GM19372 (cell line): Measurements from ENCODE around the gene SNX3.
"Not testable (repeated sequence)": the region's sequence is repeated elsewhere in the genome, so short reads cannot be mapped to it uniquely, and the experiment has no call there.

Source experiments
- ATAC-seq: cut with Tn5 transposase; IDR thresholded peaks from one replicate; pipeline ENCODE4 v1.9.1; 2021; ENCODE audit warnings: mild to moderate bottlenecking, low read depth, moderate library complexity; ENCODE audit not compliant: unreplicated experiment

The SNX3 gene

GRCh38 chr6:108263371-108263770 lies 2.5 kb upstream of the SNX3 start:
- ATAC-seq = no peak

GRCh38 chr6:108260126-108260808 lies 573 bp downstream of the SNX3 start:
- no peak for ATAC-seq

GRCh38 chr6:108254433-108255410 lies 6.1 kb downstream of the SNX3 start:
- ATAC-seq = no peak

GRCh38 chr6:108253241-108253640 lies 7.6 kb downstream of the SNX3 start:
- no peak for ATAC-seq

- ATAC-seq = no peak
Measured at GRCh38 chr6:108252055-108252454, 8.8 kb downstream of the SNX3 start.

- no peak for ATAC-seq
Measured at GRCh38 chr6:108251252-108251651, 9.6 kb downstream of the SNX3 start.

GRCh38 chr6:108250240-108250866 lies 10.5 kb downstream of the SNX3 start:
- no peak for ATAC-seq

- ATAC-seq = no peak
Measured at GRCh38 chr6:108247965-108248536, 12.8 kb downstream of the SNX3 start.

- ATAC-seq = not testable (repeated sequence)
Measured at GRCh38 chr6:108245095-108245494, 15.7 kb downstream of the SNX3 start.

GRCh38 chr6:108243836-108244235 lies 17.0 kb downstream of the SNX3 start:
- ATAC-seq = no peak

- ATAC-seq = no peak
Measured at GRCh38 chr6:108242721-108243120, 18.1 kb downstream of the SNX3 start.

GRCh38 chr6:108242259-108242658 lies 18.6 kb downstream of the SNX3 start:
- ATAC-seq = no peak

- no peak for ATAC-seq
Measured at GRCh38 chr6:108238322-108238721, 22.5 kb downstream of the SNX3 start.

GRCh38 chr6:108236791-108237190 lies 24.0 kb downstream of the SNX3 start:
- no peak for ATAC-seq

- ATAC-seq = no peak
Measured at GRCh38 chr6:108235127-108235526, 25.7 kb downstream of the SNX3 start.

GRCh38 chr6:108228416-108228815 lies 32.4 kb downstream of the SNX3 start:
- no peak for ATAC-seq

- ATAC-seq = no peak
Measured at GRCh38 chr6:108227290-108227689, 33.5 kb downstream of the SNX3 start.

GRCh38 chr6:108222504-108222903 lies 38.3 kb downstream of the SNX3 start:
- ATAC-seq = no peak

GRCh38 chr6:108222064-108222463 lies 38.8 kb downstream of the SNX3 start:
- ATAC-seq = no peak

GRCh38 chr6:108211671-108212070 lies 49.2 kb downstream of the SNX3 start:
- no peak for ATAC-seq

- no peak for ATAC-seq
Measured at GRCh38 chr6:108210556-108210955, 50.3 kb downstream of the SNX3 start.
